CD4-positive, alpha-beta T cell treated with Interleukin-15 for 1 hour (primary cell): ENCODE measurements around the gene SLC38A10.

Experiments
- DNase-seq: peaks from one replicate; pipeline ENCODE4 v3.0.0-alpha.2; 2020

The SLC38A10 gene

GRCh38 chr17:81273698-81274470 is 21.2 kb downstream of the SLC38A10 start:
- DNase-seq, result no peak

GRCh38 chr17:81272616-81273015 is 22.5 kb downstream of the SLC38A10 start:
- DNase-seq, result no peak

- no peak for DNase-seq
These were observed 23.9 kb downstream of the SLC38A10 start for GRCh38 chr17:81271226-81271625.

GRCh38 chr17:81270279-81270678 is 24.8 kb downstream of the SLC38A10 start:
- DNase-seq, result no peak

GRCh38 chr17:81267390-81268067 is 27.6 kb downstream of the SLC38A10 start:
- no peak for DNase-seq

- DNase-seq, result no peak
These were observed 29.5 kb downstream of the SLC38A10 start for GRCh38 chr17:81265576-81265975.

GRCh38 chr17:81264640-81265039 is 30.5 kb downstream of the SLC38A10 start:
- DNase-seq, result no peak

GRCh38 chr17:81263371-81264181 is 31.5 kb downstream of the SLC38A10 start:
- DNase-seq, result no peak

- DNase-seq, result no peak
These were observed 33.3 kb downstream of the SLC38A10 start for GRCh38 chr17:81261582-81262336.

GRCh38 chr17:81261096-81261495 is 34.0 kb downstream of the SLC38A10 start:
- no peak for DNase-seq

GRCh38 chr17:81260641-81261040 is 34.5 kb downstream of the SLC38A10 start:
- no peak for DNase-seq

GRCh38 chr17:81260171-81260570 is 34.9 kb downstream of the SLC38A10 start:
- DNase-seq, result no peak

GRCh38 chr17:81259058-81259605 is 36.0 kb downstream of the SLC38A10 start:
- DNase-seq, result no peak

- no peak for DNase-seq
These were observed 36.8 kb downstream of the SLC38A10 start for GRCh38 chr17:81258292-81258691.

- no peak for DNase-seq
These were observed 37.6 kb downstream of the SLC38A10 start for GRCh38 chr17:81257533-81257932.

- DNase-seq, result no peak
These were observed 38.5 kb downstream of the SLC38A10 start for GRCh38 chr17:81256616-81257015.

GRCh38 chr17:81254955-81255717 is 40.0 kb downstream of the SLC38A10 start:
- peak; percentile 47 for DNase-seq

- peak; percentile 61 for DNase-seq
These were observed 41.6 kb downstream of the SLC38A10 start for GRCh38 chr17:81253358-81254131.

GRCh38 chr17:81252987-81253329 is 42.1 kb downstream of the SLC38A10 start:
- no peak for DNase-seq

GRCh38 chr17:81252326-81252986 is 42.7 kb downstream of the SLC38A10 start:
- no peak for DNase-seq
